Liver (tissue), 3 donors: ENCODE data around the gene STRN.

Experiments used
- SP1 ChIP-seq: IDR thresholded peaks from 2 replicates; pipeline ENCODE4 v1.6.1; 2018; ENCODE audit warnings: antibody characterized with exemption, mild to moderate bottlenecking
- TF ChIP-seq, protein P1 (sequence below): fragments of 150-350 bp; IDR thresholded peaks from 2 replicates; pipeline ENCODE4 v1.5.1; 2017; ENCODE audit warnings: improper control_type of control experiment, low read depth, low read length; ENCODE audit not compliant: missing input control
- donor health status: healthy.
- donor health status: healthy.

DNA sequence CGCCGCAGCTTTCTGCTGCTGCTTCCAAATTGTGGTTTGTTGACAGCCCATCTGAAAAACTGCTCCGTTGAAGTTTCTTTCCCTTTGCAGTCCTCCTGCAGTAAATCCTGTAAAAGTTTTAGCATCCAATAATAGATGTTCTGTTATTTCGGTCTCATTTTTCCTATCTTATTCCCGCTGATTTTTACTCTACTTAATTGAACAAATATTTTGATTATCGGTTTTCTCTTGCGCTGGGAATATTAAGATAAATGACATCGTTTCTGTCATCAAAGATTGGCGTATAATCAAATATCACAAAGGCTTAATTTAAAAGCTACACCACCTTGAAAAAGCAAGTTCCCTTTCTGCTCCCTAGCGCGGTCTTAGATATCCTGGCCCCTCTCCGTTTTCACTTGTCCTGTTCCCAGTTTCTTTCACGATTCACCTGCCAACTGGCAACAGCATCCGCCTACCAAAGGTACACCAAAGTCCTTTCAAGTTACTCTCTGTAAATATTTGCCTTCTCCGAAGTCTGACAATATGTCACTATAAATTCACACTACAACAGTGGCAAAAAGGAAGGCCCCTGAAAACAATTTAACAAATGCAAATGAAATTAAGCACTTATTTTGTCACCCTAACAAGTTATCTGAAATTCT lies 1.0 kb upstream of the STRN start:
- TF ChIP-seq, protein P1, sequence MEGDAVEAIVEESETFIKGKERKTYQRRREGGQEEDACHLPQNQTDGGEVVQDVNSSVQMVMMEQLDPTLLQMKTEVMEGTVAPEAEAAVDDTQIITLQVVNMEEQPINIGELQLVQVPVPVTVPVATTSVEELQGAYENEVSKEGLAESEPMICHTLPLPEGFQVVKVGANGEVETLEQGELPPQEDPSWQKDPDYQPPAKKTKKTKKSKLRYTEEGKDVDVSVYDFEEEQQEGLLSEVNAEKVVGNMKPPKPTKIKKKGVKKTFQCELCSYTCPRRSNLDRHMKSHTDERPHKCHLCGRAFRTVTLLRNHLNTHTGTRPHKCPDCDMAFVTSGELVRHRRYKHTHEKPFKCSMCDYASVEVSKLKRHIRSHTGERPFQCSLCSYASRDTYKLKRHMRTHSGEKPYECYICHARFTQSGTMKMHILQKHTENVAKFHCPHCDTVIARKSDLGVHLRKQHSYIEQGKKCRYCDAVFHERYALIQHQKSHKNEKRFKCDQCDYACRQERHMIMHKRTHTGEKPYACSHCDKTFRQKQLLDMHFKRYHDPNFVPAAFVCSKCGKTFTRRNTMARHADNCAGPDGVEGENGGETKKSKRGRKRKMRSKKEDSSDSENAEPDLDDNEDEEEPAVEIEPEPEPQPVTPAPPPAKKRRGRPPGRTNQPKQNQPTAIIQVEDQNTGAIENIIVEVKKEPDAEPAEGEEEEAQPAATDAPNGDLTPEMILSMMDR, result no peak
- TF ChIP-seq SP1, result peak; percentile 63
